B cell (primary cell): ENCODE data around the gene GYPC.

ENCODE experiments used
- CTCF ChIP-seq: fragments of 200-600 bp; IDR thresholded peaks from one replicate; pipeline ENCODE4 v1.8.0; 2022; ENCODE audit warnings: antibody characterized with exemption, mild to moderate bottlenecking
- EZH2 ChIP-seq: IDR thresholded peaks from 2 replicates; pipeline ENCODE4 v1.6.1; 2012; ENCODE audit warnings: borderline replicate concordance, low read depth, mild to moderate bottlenecking, moderate library complexity, low read length; ENCODE audit not compliant: insufficient read depth, poor library complexity, severe bottlenecking

DNA sequence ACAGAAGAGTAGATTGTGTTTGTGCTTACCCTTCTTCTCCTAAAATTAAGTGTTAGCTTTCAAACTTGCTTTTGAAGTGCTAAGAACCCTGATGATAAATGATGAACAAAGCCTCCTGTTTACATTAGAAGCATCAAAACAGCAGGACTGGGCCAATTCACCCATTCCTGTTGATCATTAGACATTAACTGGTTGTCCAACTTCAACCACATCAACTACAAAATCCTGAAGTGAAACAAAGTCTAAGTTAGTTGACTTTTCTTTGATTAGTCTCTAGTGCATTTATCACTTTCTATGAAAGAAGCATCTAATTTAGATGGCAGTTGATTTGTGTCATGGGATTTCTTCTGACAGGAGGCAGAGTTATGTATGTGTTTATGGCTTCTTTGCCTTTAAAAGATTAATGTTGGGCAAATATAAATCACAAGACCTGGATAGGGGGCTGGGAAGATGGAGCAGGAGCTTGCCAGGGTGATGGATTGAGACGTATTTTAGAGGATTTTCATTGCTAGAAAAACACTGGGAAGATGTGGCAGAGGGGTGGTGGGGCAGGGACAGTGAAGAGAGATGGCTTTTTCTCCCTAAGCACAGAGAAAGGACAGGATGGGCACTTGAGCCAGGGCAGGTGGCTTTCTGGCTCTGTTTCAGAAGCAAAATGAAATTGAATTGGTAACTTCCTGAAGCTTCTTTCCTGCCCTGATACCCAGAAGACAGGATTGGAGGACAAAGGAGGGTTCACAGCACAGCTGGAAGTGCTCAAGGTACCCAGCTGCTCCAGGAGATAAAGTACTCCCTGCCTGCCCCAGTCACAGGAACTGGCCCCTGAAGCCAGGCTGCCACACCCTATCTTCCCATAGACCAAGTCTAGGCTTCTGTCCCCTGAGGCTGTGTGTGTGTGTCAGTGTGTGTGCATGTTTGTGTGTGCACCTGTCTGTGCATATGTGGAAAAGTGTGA is 20.5 kb downstream of the GYPC start:
- TF ChIP-seq CTCF = no peak
- TF ChIP-seq EZH2 = no peak
